ENCODE measurements around the gene LILRB1.

DNA sequence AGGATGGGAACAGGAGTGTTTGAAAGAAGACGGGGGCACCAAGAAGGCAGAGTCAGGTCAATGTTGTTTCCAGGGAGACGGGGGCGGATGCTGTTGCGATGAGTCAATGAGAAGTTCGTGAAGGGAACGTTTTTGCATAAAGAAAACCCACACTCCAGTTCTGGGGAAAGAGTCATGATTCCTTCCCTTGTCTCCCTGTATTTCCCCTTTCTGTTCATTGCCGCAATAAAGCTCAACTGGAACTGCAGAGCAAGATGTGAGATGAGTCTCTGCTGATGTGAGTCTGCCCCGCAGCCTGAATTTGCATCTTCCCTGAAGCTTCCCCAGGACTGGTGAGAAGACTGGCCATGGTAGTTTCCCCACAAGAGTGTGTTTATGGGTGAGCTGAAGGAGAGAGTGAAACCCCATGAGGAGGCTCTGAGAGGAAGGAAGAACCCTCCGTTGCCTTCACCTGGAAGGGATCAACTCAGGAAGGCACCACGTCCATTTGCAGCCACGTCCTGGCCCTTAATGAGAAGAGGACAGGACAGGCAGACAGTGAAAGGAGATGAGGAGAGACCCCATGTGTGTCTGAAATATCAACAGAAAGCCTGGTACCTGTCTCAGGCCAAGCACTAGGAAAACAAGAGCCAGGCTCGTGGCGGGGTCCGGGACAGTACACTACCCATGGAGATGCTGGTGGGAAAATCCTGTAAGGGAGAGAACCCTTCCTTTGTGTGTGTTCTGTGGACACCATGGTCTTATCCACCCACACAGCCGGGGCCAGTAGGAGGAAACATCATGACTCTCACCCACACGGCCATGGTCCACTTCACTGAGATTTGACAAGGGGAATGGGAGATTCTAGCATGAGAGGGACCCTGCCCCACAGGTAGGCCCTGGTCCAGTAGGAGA is 23.1 kb upstream of the LILRB1 start:
- TF ChIP-seq EZH2 (IDR thresholded peaks at IDR 0.05; ENCODE audit: borderline replicate concordance) (no peak), EZH2phosphoT487 (IDR thresholded peaks at IDR 0.05; ENCODE audit: low read depth, severe bottlenecking, unreplicated experiment) (no peak)
- TF ChIP-seq, protein P1, sequence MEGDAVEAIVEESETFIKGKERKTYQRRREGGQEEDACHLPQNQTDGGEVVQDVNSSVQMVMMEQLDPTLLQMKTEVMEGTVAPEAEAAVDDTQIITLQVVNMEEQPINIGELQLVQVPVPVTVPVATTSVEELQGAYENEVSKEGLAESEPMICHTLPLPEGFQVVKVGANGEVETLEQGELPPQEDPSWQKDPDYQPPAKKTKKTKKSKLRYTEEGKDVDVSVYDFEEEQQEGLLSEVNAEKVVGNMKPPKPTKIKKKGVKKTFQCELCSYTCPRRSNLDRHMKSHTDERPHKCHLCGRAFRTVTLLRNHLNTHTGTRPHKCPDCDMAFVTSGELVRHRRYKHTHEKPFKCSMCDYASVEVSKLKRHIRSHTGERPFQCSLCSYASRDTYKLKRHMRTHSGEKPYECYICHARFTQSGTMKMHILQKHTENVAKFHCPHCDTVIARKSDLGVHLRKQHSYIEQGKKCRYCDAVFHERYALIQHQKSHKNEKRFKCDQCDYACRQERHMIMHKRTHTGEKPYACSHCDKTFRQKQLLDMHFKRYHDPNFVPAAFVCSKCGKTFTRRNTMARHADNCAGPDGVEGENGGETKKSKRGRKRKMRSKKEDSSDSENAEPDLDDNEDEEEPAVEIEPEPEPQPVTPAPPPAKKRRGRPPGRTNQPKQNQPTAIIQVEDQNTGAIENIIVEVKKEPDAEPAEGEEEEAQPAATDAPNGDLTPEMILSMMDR (IDR thresholded peaks at IDR 0.05; ENCODE audit: poor library complexity): no peak
